Measurements from ENCODE around the gene ALK.

DNA sequence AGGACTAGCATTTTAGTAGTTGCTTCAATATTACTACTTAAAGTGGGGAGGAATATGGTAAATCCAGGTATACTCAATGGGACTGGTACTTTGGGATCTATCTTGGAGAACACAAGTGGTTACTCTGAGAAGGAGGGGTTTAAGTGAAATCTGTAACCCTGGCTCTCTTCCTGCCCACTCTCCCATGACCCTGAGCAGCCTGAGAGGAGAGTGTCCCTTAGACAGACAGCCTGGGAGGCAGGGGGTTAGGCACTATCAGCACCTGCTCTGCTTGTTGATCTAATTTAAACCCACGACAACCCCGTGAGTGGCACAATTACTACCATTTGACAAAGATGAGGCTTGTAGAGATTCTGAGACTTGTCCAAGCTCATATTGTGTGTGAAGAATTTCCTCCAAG is 395.5 kb downstream of the ALK start:
- TF ChIP-seq POLR2A (IDR thresholded peaks at IDR 0.05; ENCODE audit: low read length) (no peak), GATA1 (IDR thresholded peaks at IDR 0.05; ENCODE audit: low read depth, low read length) (no peak)
